ENCODE results near the gene POLR2J3.
"Not testable (repeated sequence)": the region's sequence is repeated elsewhere in the genome, so short reads cannot be mapped to it uniquely, and the experiment has no call there.

POLR2J3 gene

GRCh38 chr7:102524803-102525202 is 47.6 kb downstream of the POLR2J3 start:
- DNase-seq (ENCODE audit: low read depth in 2 of 3, low spot score in 1 of 3): not testable (repeated sequence)

- not testable (repeated sequence) for DNase-seq (ENCODE audit: low read depth in 2 of 3, low spot score in 1 of 3)
Measured at GRCh38 chr7:102520797-102521196, 51.6 kb downstream of the POLR2J3 start.

GRCh38 chr7:102517550-102518147 is 54.7 kb downstream of the POLR2J3 start, which contains the start of gene RASA4B:
Gene RASA4B (minus strand): TSS chr7:102517777. CDS start chr7:102517710, 67 bp downstream.
- DNase-seq (ENCODE audit: low read depth in 2 of 3, low spot score in 1 of 3): not testable (repeated sequence)
